ENCODE results near the gene HNRNPA0. TPM values are rescaled to one million over a fixed set of nuclear protein-coding genes. Genes with fewer than 3 reads are reported as not detected.
"Not testable (repeated sequence)": the region's sequence is repeated elsewhere in the genome, so short reads cannot be mapped to it uniquely, and the experiment has no call there.

HNRNPA0 gene
- 52.5 TPM for polyA plus RNA-seq (2013, experiment 1 of 2; ENCODE audit: insufficient read length)
- polyA plus RNA-seq (2013, experiment 2 of 2; ENCODE audit: insufficient read length): 27.0 TPM

- DNase-seq: peak; percentile 97
Measured at GRCh38 chr5:137754188-137754960, at the start of gene HNRNPA0. HNRNPA0 (minus strand) TSS chr5:137754363; CDS start chr5:137754066, 297 bp downstream.

GRCh38 chr5:137802282-137803210 is 48.4 kb upstream of the HNRNPA0 start:
- DNase-seq: no peak

GRCh38 chr5:137800700-137801411 is 46.7 kb upstream of the HNRNPA0 start:
- DNase-seq: no peak

GRCh38 chr5:137796279-137796678 is 42.1 kb upstream of the HNRNPA0 start:
- DNase-seq: no peak

GRCh38 chr5:137794863-137795262 is 40.7 kb upstream of the HNRNPA0 start:
- DNase-seq: no peak

GRCh38 chr5:137792303-137792702 is 38.1 kb upstream of the HNRNPA0 start:
- no peak for DNase-seq

GRCh38 chr5:137791799-137792198 is 37.6 kb upstream of the HNRNPA0 start:
- DNase-seq: no peak

GRCh38 chr5:137791387-137791786 is 37.2 kb upstream of the HNRNPA0 start:
- DNase-seq: no peak

- DNase-seq: not testable (repeated sequence)
Measured at GRCh38 chr5:137788560-137788959, 34.4 kb upstream of the HNRNPA0 start.

GRCh38 chr5:137782984-137783536 is 28.9 kb upstream of the HNRNPA0 start:
- no peak for DNase-seq

GRCh38 chr5:137782055-137782454 is 27.9 kb upstream of the HNRNPA0 start:
- DNase-seq: no peak

GRCh38 chr5:137778772-137779564 is 24.8 kb upstream of the HNRNPA0 start:
- peak; percentile 41 for DNase-seq

GRCh38 chr5:137767937-137768336 is 13.8 kb upstream of the HNRNPA0 start:
- DNase-seq: not testable (repeated sequence)

- no peak for DNase-seq
Measured at GRCh38 chr5:137761566-137761965, 7.4 kb upstream of the HNRNPA0 start.

- DNase-seq: peak; percentile 6
Measured at GRCh38 chr5:137760719-137761516, 6.8 kb upstream of the HNRNPA0 start.

- no peak for DNase-seq
Measured at GRCh38 chr5:137760294-137760693, 6.1 kb upstream of the HNRNPA0 start.

GRCh38 chr5:137758715-137759306 is 4.6 kb upstream of the HNRNPA0 start:
- no peak for DNase-seq

- DNase-seq: no peak
Measured at GRCh38 chr5:137758121-137758520, 4.0 kb upstream of the HNRNPA0 start.

GRCh38 chr5:137757634-137758033 is 3.5 kb upstream of the HNRNPA0 start:
- no peak for DNase-seq

Measured in fibroblast of skin of back (primary cell).